NCI-H226 (cell line): ENCODE measurements around the gene ALDH18A1.
"Not testable (repeated sequence)": the region's sequence is repeated elsewhere in the genome, so short reads cannot be mapped to it uniquely, and the experiment has no call there.

Source experiments
- DNase-seq: peaks from one replicate; pipeline ENCODE4 v3.0.0-alpha.2; 2015

The ALDH18A1 gene

DNA sequence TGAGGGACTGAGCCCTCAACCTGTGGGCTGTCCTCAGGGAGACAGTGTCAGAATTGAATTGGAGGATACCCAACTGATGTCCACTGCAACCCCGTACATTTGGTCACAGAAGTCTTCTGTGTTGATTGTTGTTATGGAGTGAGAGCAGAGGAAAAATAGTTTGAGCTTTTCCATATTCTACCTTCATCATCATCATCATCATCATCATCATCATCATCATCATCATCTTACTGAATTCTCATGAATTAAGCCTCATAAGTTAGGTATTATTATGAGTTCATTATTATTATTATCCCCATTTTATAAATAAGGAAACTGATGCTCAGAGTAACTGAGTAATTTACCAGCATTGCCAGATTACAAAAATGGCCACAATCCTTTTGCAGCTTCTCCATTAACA, 8.4 kb downstream of the ALDH18A1 start:
- no peak for DNase-seq

GRCh38 chr10:95646160-95646559, 10.4 kb downstream of the ALDH18A1 start:
- no peak for DNase-seq

- DNase-seq: no peak
Measured at GRCh38 chr10:95644901-95645300, 11.6 kb downstream of the ALDH18A1 start.

DNA sequence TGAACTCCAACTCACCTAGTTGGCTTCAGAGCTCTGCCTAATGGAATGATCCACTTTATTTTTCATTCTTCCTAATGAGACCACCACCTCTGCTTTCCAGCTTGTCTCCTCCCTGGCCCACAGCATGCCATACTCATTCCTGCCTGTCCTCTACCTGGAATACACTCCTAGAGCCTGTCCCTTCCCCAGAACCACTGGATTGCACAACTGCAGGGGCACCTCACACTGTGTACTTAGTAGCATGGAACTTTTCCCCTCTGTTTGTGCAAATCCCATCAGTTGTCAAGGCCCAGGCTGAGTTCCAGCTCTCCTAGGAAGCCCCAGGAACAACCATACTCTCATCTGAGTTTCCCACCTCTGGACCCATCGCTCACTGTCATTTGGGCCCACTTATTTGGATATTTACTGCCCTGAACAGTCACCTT, 15.6 kb downstream of the ALDH18A1 start:
- no peak for DNase-seq

DNA sequence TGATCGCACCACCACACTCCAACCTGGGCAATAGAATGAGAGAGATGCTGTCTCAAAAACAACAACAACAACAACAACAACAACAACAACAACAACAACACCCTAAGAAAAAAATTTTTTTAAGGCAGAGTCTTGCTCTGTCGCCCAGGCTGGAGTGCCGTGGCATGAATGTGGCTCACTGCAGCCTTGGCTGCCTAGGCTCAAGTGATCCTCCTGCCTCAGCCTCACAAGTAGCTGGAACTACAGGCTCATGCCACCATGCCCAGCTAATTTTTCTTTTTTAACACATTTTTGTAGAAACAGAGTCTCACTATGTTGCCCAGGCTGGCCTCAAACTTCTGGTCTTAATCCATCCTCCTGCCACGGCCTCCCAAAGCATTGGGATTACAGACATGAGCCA, 18.6 kb downstream of the ALDH18A1 start:
- no peak for DNase-seq

- no peak for DNase-seq
Measured at GRCh38 chr10:95637140-95637539, 19.4 kb downstream of the ALDH18A1 start.

GRCh38 chr10:95635319-95635733, 21.2 kb downstream of the ALDH18A1 start:
- no peak for DNase-seq

GRCh38 chr10:95628786-95629185, 27.7 kb downstream of the ALDH18A1 start:
- no peak for DNase-seq

GRCh38 chr10:95626500-95626899, 30.0 kb downstream of the ALDH18A1 start:
- no peak for DNase-seq

- not testable (repeated sequence) for DNase-seq
Measured at GRCh38 chr10:95620415-95620814, 36.1 kb downstream of the ALDH18A1 start.

DNA sequence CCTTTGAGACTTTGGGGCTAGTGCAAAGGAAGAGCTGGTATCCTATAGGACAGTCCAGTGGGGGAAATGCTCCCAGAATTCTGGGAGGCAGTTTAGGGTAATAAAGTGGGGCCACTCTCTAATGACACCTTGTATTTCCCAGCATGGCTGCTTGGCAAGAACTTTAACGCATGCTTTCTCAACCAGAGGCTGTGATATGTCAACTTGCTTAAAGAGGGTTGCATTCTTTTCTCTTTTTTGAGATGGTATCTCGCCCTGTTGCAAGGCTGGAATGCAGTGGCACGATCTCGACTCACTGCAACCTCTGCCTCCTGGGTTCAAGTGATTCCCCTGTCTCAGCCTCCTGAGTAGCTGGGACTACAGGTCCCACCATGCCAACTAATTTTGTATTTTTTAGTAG, 38.4 kb downstream of the ALDH18A1 start:
- no peak for DNase-seq

DNA sequence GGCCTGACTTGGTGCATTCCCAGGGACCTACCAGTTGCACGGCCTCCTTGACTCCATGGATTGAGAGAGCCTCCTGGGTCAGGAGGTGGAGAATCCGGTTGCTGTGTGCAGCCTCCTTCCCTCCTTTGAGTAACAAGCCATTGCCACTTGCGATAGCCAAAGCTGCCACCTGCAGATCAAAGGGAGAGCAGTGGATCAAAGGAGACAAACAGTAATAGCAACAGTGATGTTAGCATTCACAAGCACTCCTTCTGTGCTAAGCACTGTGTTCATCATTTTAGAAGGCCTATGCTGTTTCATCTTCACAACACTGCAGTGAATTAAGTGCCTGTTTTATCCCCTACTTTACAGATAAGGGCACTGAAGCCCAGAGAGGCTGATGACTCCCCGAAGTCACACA, 40.1 kb downstream of the ALDH18A1 start:
- no peak for DNase-seq

DNA sequence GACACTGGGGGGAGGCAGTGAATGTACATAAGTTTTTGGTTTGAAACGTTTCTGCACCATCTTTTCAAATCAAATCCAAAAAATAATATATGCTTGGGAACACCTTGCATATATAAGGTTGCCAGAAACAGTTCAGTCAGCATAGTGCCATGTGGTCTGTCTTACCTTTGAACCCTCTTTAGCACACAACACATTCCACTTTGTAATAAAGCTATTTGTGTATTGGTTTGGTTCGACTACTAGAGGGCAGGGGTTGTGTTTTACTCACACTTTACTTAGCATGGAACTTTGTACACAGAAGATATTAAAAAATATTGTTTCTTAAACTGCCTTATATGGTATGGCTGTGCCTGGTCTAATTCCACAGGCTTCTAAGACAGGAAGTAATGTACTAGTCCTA, 43.2 kb downstream of the ALDH18A1 start:
- DNase-seq: no peak

DNA sequence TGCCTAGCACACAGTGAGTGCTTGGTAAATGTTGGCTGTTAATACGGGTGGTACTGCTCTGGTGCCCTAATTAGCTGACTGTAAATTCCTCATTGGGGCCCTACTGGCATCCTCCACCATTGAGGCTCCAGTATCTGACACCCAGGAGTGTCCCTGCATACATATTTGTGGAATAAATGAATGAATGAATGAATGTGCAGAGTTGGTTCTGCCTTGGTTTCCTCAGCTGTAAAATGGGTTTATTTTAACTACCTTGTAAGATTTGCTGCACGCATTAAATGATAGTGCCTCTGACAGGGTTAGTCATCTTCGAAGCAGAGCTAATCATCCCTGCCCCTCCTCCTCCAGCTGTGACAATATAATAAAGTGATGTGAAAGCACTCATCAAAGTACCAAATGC, 45.8 kb downstream of the ALDH18A1 start:
- DNase-seq: no peak

DNA sequence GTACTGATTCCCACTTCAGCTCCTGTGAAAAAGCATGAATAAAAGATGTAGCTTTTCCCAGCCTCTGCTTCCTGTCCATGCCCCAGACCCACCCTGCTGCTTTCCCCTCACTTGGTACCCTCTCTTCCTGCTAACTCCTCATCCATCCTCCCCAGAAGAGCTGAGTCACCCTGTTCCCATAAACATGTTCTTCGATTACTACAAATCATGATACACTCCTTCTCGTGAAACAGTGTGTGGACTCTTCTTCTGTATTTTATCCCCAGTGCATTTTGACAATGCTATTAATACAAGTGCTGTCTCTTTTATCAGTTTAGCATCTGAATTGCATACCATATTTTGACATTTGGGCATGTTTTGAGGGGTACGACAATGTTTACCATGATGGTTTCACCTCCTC, 49.6 kb downstream of the ALDH18A1 start:
- no peak for DNase-seq

- DNase-seq: no peak
Measured at GRCh38 chr10:95605163-95605562, 51.3 kb downstream of the ALDH18A1 start.

DNA sequence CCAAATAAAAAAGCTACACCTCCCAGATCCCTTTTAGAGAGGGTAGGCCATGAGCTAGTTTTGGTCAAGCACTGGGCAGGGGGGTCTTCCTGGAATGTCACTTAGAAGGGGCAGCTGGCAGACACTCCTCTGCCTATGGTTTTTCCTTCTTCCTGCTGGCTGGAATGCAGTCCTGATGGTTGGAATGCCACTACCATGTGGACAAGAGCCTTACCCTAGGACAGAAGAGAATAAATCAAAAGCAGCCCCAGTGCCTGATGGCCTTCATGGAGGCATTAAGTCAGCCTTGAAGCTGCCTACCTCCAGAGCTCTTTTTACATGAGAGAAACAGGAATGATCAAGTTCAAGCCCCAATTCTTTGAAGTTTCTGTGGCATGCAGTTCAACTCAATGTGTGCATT, 51.9 kb downstream of the ALDH18A1 start:
- no peak for DNase-seq

GRCh38 chr10:95602382-95602781, 54.1 kb downstream of the ALDH18A1 start:
- no peak for DNase-seq

- DNase-seq: peak; percentile 77
Measured at GRCh38 chr10:95601116-95601719, 55.3 kb downstream of the ALDH18A1 start.

GRCh38 chr10:95600158-95600557, 56.4 kb downstream of the ALDH18A1 start:
- DNase-seq: no peak

- DNase-seq: no peak
Measured at GRCh38 chr10:95597788-95598187, 58.7 kb downstream of the ALDH18A1 start.

DNA sequence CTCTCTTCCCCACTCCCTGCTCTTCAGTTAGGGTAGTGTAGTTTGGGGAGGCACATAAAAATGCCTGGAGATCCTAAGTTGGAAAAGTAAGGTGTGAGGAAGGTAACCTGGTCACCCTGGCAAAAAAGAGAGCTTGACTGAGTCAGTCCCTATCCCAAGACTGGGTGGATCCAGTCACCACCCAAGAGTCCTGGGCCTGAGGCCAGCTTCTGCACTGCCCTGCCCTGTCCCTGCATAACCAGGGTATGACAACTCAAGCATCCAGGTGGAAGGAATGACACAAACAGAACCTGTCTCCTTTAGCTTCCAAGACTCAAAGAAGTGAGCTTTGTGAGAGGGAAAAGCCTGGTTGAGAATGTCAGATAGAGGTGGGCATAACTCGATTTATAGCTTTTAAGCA, 68.5 kb downstream of the ALDH18A1 start:
- DNase-seq: no peak

DNA sequence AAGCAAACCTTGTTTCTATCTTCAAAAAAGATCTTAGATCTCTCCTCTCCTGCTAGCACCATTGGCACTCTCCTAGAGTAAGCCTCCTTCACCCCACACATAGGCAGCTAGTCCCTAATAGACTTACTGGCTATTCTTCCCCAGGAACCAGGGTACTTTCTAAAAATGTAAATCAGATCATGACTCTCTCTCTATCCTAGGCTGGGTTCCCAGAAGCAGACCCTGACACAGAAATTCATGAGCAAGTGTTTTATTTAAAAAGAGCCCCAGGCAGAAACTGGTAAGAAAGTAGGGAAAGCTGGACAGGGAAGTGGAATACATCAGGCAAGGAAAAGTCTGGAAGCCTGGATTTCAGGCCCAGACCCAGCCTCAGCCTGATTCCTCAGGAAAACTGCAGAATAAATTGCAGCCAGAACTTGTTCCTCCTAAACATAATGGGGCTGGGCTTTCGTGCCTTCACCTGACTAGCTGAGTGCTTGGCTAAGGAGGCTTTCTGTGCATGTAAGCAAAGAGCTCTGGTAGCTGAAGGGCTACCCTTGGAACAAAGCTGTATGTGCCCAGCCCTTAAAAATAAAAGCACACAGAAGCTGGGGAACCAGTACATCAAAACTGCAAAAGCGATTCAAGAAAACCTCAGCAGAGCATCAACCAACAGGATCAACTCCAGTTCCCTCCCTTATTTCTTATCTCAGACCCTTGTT, 76.5 kb downstream of the ALDH18A1 start:
- no peak for DNase-seq

DNA sequence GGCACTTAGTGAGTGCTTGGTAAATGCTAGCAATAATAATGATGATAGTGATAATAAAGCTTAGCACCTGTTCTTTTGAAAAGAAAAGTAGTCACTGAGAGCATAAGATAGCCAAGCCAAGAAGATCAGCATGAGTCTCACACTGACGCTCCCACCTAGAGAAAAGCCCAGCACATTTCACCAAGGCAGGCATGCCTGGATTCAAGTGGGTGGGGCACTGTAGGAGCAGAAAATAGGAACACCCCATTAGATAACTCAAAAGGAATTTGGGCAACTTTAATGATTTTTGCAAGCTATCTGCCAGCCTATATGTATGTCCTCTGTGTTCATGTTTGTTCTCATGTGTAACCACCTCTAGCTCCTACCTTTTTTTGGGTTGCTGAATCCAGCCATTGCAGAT, 77.2 kb downstream of the ALDH18A1 start:
- DNase-seq: no peak

GRCh38 chr10:95578619-95579018, 77.9 kb downstream of the ALDH18A1 start:
- DNase-seq: no peak
